CD4-positive, alpha-beta T cell treated with Interleukin-15 for 1 hour (primary cell): ENCODE measurements around the gene CXCL12.

Experiments
- DNase-seq: peaks from one replicate; pipeline ENCODE4 v3.0.0-alpha.2; 2020

Gene CXCL12

DNA sequence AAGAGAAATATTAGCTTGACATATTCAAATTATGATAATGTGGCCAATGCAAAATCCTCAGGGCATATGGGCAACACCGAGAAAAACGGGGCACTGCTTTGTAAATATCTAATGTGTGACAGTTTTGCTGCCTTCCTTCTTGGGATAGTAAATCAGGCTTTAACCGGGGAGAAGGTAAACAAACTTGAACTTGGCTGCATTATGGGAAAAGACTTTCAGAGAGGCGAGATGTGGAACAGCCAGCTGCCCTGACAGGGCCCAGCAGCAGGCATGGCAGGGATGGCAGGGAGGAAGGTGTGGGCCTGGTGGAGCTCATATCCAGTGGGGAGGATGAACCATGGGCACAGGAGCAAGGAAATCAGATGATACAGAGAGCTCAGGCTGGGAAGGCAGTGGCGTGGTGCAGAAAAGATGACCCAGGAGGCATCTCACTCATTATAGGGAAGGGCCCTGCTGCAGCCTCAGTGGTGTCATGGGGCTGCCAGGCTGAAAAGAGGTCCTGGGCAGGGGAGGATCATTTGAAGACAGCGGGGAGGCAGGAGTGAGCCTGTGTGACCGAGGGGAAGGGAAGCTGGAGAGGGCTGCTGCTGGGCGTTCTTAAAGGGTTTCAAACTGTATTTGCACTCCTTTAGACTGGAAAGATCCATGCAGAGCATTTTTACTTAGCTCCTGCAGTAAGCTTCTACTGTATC is 26.7 kb downstream of the CXCL12 start:
- no peak for DNase-seq

DNA sequence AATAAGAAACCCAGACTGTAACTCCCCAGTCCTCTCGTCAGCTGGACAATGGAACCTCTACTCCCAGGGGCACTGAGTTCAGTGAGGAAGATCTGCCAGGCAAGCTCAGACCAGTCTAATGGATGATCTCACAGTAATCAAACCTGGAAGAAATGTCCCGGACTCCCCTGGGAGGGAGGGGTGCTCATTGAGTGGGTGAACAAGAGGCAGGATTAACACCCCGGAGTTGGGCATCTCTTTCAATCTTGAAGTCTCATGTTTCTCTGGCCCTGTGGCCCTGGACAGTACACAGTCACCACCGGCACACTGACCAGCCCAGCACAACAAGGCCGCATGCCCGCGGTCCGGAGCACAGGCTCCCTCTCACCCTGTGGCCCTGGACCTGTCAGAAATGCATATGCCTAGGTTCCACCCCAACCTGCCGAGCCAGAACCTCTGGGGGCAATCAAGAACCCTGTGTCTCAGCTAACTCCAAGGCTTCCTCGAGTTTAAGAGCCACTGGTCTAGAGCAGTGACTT is 27.8 kb downstream of the CXCL12 start:
- no peak for DNase-seq

DNA sequence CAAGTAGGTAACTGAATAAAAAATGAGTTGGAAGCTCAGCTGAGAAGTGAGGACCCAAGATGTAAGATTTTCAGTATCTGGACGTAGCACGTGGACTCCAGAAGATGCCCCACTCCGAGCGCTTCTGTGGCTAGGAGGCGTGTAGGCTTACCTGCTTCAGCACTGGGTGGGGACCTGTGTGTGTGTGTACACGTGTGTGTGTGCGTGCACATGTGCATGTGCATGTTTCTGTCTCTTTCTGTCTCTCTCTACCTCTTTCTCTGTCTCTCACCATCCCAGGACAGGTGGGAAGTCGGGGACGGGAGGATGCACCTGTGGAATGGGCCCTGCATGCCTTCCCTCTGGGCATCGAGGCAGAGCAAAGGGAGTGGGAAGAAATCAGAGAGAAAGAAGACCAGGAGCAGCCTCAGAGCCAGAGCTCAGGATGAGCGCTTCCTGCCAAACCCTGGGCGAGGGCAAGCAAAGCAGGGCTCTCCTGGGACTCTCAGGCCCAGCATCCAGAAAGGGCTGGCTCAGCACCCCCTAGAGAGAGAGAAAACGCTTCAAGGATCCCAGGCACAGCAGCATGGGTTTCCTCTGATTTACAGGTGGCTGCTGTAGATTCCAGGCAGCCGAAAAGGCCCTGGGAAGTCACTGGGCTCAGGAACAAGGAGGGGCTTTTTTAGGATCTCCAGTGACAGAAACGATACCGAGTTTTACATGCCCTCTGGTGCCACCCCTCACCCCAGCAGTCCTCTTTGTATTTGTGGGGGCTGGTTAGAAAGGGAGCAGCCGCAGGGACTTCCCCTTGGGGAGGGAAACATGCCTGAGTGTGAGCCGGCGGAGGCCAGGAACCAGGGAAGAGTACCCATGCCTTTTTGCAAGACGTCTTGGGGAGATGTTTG is 28.5 kb downstream of the CXCL12 start:
- DNase-seq, result no peak

DNA sequence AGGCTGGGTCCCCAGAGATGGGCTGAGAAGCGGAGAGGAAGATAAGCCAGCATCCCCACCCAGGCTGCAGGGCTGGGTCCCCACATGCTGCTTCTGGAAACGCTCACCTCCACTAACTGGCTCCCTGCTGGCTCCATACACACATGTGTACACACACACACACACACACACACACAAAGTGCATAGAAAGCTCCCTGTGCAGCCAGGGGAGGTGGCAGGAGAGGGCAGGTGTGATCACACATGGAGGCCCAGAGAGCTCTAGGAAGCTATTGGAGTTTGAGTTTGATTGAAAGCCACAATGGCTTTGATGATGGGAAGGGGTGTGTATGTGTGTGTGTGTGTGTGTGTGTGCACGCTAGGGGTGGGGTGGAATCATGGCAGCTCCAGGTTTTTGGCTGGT is 29.3 kb downstream of the CXCL12 start:
- no peak for DNase-seq

DNA sequence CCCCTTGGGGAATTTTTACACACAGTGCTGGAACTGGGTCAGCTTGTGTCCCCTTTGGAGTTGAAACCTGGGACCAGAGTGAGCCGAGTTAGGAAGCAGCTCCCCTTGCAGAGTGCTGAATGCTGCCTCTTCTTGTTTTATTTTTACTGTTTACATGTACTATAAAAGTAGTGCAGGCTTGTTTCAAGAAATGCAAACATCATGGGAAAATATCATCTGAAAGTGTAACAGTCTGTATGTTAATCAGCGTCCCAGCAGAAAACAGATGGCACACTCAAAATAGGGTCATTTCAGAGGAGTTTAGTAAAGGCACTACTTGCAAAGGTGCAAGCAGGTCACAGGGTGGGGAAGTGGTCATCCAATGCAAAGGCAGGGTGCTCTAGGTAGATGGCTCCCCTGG is 30.1 kb downstream of the CXCL12 start:
- DNase-seq, result no peak

DNA sequence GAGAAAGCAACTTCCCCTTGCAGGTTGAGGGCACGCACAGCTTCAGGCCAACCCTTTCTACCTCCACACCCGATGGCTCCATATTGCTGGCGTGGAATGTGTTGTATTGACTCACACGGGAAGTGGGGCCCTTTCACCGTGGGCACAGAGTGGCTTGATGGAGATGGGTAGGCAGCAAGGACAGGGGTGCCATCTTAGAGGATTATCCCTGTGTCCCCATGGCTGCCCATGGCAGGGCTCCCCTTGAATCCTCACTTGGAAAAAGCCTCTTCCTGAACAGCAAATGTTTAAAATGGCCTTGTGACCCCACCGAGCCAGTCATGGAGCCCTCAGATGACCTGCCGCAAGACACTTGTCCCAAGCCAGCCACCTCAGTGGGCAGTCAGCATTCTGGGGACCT is 31.2 kb downstream of the CXCL12 start:
- no peak for DNase-seq

DNA sequence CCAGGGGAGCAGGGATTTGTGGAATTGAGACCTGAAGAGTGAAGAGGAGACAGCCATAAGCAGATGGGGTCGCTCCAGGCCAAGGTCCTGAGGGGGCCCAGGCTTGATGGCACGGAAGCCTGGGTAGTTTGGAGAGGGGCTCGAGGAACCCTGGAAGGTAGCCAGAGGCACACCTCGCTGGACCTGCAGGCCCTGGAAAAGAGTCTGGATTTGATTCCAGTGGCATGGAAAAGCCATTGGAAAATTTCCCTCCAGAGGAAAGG is 31.8 kb downstream of the CXCL12 start:
- DNase-seq, result no peak

DNA sequence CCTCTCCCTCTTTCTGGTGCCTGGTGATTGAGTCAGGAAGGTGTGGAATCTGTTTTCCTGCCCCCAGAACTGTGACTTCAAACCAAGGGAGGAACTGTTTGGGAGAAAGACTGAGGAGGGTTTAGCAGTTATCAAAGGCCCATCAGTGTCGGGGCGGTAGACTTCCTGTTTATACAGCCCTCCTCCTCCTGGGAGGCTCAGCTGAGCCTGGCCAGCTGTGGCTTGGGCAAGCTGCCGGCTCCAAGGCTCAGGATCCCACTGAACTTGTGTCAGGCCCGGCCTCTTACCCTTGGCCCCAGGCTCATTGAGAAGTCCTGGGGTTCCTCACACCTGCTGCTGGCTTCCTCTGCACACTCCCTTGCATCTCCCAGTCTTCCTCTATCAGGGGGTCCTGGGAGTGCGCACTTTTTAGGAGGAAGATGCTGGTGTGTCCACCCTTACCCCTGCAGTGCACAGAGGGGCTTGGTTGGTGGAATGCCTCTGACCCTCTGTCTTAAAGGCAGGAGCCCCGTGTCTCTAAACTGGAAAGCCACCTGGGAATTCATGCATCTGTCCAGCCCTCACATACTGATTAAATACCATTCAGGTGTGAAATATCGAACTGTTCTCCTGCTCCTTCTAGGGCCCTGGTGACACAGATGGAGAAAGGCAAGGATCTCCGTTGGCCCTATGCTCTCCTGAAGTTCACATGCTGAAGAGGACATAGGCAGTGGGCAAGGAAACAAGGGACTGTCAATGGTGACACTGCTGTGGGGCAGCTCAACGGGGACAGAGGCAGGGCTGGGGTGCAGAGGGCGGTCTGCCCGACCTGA is 32.4 kb downstream of the CXCL12 start:
- DNase-seq, result no peak

DNA sequence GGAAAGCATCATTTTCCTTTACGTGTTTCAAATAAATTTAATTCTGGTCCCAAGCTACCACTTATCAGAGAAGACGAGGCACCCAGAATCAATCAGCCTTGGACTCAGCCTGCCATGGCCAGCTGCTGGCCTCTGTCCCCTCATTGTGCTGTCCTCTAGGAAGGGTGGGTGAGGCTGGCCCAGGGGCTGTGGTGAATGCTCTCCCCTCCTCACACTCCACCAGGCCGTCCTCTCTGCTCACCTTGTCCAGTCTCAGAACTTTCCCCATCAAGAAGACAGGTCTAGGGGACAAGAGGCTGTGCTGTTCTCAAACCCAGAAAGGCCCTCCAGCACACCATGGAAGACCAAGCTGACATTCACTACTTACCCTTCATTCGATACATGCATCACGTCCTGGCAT is 36.4 kb downstream of the CXCL12 start:
- DNase-seq, result no peak

DNA sequence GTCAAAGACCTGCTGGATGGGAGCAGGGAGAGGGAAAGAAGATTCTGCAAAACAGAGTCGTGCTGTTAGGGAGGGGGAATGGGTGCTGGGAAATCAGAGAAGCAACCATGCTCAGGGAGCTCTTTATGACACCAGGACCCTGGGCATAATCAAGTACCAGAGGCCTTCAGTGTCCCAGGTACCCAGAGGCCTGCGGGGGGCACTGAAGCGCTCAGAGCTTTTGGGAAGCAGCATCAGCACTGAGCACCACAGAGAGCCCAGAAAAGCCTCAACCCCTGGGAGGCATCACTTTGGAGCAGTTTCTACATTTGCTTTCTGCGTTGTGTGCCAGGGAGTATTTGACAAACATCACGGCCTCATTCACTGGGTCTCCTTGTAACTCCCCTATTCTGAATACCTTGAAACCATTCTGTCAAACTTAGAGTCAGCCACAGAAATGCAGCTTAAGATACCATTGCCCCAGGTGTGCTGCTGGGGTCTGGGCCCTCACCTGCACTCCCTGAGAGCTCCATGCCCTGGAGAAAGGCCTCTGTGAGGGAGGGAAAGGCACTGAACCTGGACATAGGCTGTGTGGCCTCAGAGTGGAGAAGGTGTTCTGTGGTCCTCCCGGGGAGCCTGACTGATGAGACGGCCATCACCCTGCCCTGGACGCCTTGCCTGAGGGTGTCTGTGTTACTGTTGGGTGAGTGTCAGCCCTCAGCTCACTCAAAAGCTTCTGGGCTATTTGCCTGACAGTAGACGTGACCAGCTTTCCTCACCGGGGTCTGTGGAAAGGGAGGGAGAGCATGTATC is 37.1 kb downstream of the CXCL12 start:
- DNase-seq, result no peak

DNA sequence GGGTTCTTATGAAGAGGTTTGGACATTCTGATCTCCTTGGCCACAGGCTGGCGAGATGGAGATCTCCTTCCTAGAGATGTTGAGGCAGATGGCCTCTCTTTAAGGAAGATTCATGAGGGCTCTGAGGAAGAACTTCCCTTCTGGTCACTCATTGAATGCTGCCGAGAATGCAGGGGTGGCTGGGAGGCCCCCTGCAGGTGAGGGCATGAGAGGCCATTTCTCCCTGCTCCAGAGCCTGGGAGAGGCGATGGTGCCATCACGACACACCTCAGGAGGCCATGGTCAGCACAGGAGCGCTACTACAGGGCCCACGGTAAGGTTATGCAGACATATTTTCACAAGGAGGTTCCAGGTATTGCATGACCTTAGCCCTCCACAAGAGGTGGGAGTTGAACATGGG is 40.2 kb downstream of the CXCL12 start:
- no peak for DNase-seq

DNA sequence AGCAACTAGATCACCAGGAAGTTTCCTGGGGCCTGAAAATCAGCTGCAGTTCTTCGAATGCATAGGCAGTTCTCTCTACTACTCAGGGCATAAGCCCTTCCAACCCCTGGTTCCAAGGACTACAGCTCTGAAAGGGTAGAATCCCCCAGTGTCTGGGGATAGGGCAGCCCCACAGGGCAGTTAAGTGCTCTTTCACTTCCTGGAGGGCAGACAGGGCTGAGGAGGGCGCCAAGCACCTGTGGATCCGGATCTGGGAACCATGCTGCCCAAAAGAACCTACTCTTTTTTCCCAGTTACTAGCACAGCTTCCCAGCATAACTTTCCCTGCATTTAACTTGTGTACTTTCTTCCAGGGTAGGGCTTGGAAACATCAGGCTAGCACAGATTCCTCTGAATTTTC is 41.1 kb downstream of the CXCL12 start:
- DNase-seq, result no peak

DNA sequence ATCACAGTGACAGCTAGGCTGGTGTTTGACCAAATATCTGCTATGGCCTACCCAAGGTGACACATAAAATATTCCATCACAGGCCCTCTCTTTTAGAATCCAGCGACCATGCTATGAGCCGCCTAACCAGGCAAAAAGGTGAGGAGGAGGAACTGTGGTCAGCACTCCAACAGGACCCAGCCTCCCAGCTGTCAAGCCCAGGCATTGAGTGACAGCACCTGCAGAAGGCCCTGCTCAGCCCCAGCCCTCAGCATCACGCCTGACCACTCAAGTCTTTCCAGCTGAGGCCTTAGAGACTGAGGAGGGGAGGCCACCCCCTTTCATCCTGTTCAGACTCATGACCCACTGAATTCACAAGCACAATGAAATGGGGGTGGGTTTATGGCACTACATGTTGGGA is 43.0 kb downstream of the CXCL12 start:
- no peak for DNase-seq

DNA sequence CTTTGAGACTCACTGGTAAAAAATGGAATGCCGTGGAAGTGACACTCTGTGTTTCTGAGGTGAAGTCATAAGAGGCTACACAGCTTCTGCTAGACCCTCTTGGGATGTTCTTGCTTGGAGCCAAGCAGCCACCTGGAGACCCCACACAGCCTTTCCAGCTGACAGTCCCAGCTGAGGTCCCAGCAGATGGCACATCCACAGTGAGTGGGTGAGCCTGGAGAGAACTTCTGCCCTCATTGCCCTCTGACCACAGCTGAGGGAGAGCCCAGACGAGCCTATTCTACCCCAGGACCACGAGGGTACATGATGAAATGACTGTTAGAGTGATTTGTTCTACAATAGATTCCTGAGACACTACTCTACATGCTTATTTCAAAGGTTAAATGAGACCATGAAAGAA is 44.3 kb downstream of the CXCL12 start:
- no peak for DNase-seq

DNA sequence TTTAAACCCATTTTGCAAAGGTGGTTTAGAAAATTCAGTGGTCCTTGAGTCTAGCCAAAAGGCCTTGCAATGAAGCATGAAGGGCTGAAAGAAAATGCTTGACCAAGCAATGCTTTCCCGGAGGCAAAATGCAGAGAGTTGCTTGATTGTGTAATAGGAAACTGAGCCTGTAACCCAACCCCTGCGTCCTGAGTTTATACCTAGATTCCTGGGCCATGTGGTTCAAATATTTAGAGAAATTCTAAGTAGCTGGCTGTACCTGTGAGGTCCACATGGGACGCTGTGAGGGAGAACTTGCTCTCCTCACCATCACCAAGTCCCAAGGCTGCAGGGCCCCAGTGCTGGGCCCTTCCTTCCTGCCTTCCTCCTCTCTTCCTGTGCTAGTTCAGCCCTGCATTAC is 45.7 kb downstream of the CXCL12 start:
- DNase-seq, result no peak

DNA sequence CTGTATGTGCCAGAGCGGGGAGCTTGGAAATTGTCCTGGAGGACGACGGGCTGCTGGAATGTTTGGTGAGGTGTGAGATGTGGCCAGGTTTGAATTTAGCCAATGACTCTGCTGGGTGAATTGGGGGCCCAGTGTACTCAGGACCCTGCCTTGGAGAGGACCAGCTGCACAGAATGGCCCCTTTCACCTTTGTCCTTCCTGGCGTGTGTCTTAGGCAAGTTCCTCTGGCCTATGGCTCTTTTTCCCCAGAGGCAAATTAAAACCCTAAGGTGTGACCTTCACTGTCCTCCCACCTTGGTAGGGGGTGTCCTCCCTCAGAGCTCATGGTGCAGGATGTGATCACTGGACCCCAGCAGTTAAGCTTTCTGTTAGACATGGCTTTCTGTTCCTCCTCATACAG is 47.8 kb downstream of the CXCL12 start:
- no peak for DNase-seq

DNA sequence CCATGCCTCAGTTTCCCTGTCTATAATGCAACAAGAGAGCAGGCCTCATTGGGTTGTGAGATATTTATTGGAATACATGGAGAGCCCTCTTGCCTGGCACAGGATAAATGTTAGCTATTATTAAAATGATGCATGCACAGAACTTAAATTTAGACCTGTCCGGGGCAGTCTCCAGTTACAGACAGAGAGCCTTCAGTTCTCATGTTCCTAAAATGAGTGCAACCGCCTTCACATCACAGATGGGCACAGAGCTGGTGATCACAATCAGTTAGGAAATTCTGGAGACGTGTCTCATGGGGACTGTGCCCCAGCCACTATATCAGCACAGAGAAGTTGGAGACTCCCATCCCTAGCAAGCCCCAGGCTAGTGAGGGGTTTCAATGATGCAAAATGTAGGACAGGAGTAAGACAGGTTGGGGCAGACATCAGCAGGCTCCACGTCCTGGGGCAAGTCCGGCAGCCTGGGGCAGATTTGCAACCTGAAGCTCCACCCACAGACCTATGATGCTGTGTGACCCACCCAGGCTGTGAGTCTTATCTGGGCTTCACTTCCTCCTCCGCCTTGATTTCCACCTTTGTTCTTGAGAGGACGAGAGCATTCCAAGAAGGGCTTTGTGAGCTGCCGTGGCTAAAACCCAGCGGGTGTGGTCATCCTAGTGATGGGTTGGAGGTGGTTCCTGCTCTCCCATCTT is 49.4 kb downstream of the CXCL12 start:
- no peak for DNase-seq

DNA sequence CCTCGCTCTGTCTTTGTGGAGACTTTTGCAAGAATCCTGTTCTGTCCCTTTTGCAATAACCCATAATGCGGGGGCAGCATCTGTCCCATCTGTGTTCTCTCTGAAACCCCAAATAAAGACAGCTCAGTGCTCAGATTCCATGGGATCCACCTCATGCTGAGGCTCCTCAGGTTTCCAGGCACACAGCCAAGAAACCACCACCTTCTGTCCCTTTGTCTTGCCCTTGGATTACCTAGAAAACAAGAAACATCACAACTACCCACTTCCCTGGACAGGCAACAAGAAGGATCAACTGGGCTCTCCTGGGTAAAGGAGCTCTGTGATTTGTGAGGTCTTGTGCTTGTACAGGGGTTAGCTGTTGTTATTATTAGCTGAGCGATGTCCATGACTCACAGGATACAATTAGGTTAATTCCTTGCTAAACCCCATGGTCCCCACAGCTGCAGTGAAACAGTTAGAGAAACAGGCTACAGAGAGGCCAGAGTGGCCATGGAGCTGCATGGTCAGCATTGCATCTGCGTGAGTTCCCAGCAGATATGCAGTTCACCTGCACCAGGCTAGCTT is 50.2 kb downstream of the CXCL12 start:
- no peak for DNase-seq

DNA sequence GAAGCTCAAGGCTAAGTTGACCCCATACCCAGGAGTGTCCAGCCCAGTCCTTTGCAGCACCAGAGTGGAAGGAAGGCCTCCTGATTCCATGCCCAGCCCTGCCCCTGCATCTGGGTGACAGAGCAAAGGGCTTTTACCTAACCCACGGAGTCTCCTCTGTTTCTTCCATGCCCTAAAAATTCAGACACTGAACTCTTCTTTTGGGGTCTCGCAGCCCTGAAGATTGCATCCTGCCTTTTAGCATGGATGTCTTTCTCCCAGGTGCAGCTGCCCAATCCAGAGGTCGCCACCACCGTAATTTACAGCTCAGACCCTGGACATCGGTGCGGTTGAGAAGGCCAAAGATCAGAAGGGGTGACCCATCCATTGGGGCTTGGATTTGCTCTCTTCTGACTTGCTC is 50.8 kb downstream of the CXCL12 start:
- DNase-seq, result no peak

DNA sequence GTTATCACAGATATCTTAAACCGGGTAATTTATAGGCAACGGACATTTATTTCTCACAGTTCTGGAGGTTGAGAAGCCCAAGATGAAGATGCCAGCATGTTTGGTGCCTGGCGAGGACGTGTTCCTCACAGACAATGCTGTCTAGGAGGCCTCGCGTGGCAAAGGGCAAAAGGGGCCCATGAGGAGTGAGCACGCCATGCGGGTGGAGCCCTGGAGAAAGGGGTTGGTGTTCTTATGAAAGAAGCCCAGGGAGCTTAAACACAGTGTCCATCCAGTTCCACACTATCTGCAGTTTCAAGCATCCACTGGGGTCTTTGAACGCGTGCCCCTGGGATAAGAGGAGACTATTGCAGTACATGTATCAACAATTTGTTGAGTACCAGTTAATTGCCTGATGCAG is 51.4 kb downstream of the CXCL12 start:
- DNase-seq, result no peak

DNA sequence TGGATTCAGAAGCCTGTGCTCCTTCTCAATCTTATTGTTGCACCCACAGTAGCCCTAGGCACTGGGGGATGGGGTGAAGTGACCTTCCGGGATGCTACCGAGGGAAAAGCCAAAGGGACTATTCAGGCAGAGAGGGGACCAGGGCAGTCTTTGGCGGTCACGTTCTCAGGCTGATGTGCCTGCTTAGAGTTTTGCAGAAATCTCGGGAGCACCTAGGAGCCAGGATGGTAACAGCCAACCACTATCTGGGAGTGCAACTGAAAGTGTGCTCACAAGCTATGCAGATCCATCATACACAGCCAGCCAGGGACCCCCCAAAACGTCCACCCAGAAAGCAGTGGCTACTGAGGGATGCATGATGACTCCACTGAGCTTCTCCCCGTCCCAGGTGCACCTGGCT is 52.4 kb downstream of the CXCL12 start:
- no peak for DNase-seq

DNA sequence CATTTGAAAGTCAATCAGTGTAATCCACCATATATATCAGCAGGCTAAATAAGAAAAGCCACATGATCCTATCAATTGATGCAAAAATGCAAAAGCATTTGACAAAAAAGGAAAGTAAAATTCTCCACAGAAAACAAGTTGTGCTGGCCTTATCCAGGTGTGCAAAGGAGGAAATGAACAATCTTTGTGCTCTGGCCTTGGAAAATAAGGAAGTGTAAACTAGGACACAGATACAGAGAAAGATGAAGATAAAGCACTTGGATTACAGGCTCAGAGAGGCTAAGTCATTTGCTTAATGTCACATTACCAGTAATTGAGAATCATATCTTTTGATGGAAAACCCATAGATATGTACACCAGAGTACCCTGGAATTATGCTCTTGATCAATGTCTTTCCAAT is 54.5 kb downstream of the CXCL12 start:
- DNase-seq, result no peak
